Pancreas (tissue), 10 donors: ENCODE results near the gene NTMT1. TPM values are rescaled to one million over a fixed set of nuclear protein-coding genes. Genes with fewer than 3 reads are reported as not detected.

Experiments used
- ATAC-seq, 4 donors: fragments of 200-7000 bp; cut with Tn5 transposase; one replicate each; pipeline versions ENCODE4 v1.8.0 to v1.9.1; 2020; ENCODE audit warnings: mild to moderate bottlenecking in 4 of 4, moderate library complexity in 4 of 4
- DNase-seq, 6 donors: peaks; one replicate each; pipeline ENCODE4 v3.0.0-alpha.2; 2020
- FAIRE-seq: peaks from 2 replicates; lab custom pipeline; 2012; peaks lifted over from hg19 to GRCh38; lab: Jason Lieb, UNC
- H3K27ac ChIP-seq, 4 donors: fragments of 200-600 bp; sonication (generic); 1 replicate in 3 of 4; 2 replicates in 1 of 4; pipeline versions ENCODE4 v1.5.0 to v1.8.0; 2020
- H3K27me3 ChIP-seq, 4 donors: fragments of 200-600 bp; one replicate each; pipeline ENCODE4 v1.8.0; 2021
- H3K36me3 ChIP-seq, 3 donors: fragments of 200-600 bp; sonication (generic) in 1 of 3; one replicate each; pipeline versions ENCODE4 v1.5.0 to v1.8.0; 2020 to 2021
- H3K4me1 ChIP-seq, 3 donors: fragments of 200-600 bp; one replicate each; pipeline ENCODE4 v1.8.0; 2021
- H3K4me3 ChIP-seq, 4 donors: fragments of 200-600 bp; sonication (generic) in 2 of 4; one replicate each; pipeline versions ENCODE4 v1.5.0 to v1.8.0; 2020 to 2021
- H3K9me3 ChIP-seq, 4 donors: fragments of 200-600 bp; one replicate each; pipeline ENCODE4 v1.8.0; 2021
- WGBS, 2 donors: extraction: QIAGEN DNeasy Blood & Tissue Kit; methylation state at CpG; one replicate each; pipeline ENCODE4 v1.1.7; 2013; 5-methylcytosine and 5-hydroxymethylcytosine counted together
- intact Hi-C, 3 donors: fragments of 100-400 bp; cut with DNase I; formaldehyde crosslinking; loops; one replicate each; pipeline versions ENCODE4 v1.11.1 to v1.14.2; 2022
- polyA plus RNA-seq, 2 donors: library from polyadenylated mRNA; stranded (reverse); fragments of 200-250 nt; gene quantifications; one replicate each; pipeline ENCODE4 v1.2.3, GENCODE V29; 2013
- total RNA-seq, 6 donors: library from RNA; stranded (reverse); fragmentation: NEBNext Ultra II Directional in 4 of 6; extraction: Animal tissue kit (Norgen Biotek cat#: 25700) in 4 of 6; gene quantifications; one replicate each; pipeline versions ENCODE4 v1.2.1 to v1.2.4, GENCODE V29; 2021 to 2023
- TF ChIP-seq, protein P1 (sequence below), 4 donors: fragments of 200-600 bp; sonication (generic) in 3 of 4; IDR thresholded peaks; one replicate each; pipeline versions ENCODE4 v1.5.0 to v1.8.0; 2021; ENCODE audit warnings: antibody characterized with exemption in 4 of 4
- donor health status: healthy with polysubstance abuse.
- donor health status: DM: no; HTN: no; CAD: no; lungs with moderate emphysema.
- donor health status: DM: no; HTN: no; CAD: no.
- donor health status: control.
- donor health status: control.
- donor health status: Bipolar disorder and iron deficiency.
- donor health status: DM: yes; HTN: yes; CAD: no.
- donor health status: DM: no; HTN: no; CAD: no.
- donor health status: DM: no; HTN: no; CAD: no.
- donor health status: DM: yes; HTN: yes; CAD: no.

Gene NTMT1
- total and polyA plus RNA-seq, 8 donors: 11.3 to 29.0 (median 17.2) TPM

DNA sequence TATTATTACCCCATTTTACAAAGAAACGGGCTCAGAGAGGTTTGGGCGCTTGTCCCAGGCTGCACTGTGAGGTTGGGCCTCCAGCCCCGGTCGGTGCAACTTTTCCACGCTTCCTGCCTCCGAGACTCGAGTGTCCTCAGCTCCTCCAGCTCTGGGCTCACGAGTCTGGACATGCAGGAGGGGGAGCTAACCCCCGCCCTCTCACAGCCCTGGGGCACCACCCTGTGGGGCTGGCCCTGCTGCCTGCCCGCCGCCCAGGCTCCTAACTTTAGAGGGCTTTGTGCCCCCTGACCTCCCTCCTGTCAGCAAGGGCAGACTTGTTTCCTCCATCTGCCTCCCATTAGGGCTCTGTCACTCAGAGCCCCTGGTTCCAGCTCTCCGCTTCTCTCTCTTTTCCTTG is 20.3 kb downstream of the NTMT1 start:
- TF ChIP-seq, protein P1, sequence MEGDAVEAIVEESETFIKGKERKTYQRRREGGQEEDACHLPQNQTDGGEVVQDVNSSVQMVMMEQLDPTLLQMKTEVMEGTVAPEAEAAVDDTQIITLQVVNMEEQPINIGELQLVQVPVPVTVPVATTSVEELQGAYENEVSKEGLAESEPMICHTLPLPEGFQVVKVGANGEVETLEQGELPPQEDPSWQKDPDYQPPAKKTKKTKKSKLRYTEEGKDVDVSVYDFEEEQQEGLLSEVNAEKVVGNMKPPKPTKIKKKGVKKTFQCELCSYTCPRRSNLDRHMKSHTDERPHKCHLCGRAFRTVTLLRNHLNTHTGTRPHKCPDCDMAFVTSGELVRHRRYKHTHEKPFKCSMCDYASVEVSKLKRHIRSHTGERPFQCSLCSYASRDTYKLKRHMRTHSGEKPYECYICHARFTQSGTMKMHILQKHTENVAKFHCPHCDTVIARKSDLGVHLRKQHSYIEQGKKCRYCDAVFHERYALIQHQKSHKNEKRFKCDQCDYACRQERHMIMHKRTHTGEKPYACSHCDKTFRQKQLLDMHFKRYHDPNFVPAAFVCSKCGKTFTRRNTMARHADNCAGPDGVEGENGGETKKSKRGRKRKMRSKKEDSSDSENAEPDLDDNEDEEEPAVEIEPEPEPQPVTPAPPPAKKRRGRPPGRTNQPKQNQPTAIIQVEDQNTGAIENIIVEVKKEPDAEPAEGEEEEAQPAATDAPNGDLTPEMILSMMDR (IDR thresholded peaks at IDR 0.05): no peak
- no peaks in the 10 kb centered on the region for H3K4me1 ChIP-seq
- H3K27me3 ChIP-seq: no peaks in the 10 kb centered on the region
- WGBS, 2 donors: 75 to 86% methylated on average over 12 of the region's 12 CpGs
- H3K4me3 ChIP-seq: no peak overlapping the region
- H3K36me3 ChIP-seq: no peaks in the 10 kb centered on the region
- DNase-seq: no peak
- no peak for FAIRE-seq
- intact Hi-C loops: loop anchor here in 1 of 3 donors (5.0 kb wide), 1 partner anchor 136 kb away; no protein-coding TSS in a partner anchor
- H3K9me3 ChIP-seq: no peaks in the 10 kb centered on the region
- H3K27ac ChIP-seq: no peak overlapping the region
- no peak for ATAC-seq

DNA sequence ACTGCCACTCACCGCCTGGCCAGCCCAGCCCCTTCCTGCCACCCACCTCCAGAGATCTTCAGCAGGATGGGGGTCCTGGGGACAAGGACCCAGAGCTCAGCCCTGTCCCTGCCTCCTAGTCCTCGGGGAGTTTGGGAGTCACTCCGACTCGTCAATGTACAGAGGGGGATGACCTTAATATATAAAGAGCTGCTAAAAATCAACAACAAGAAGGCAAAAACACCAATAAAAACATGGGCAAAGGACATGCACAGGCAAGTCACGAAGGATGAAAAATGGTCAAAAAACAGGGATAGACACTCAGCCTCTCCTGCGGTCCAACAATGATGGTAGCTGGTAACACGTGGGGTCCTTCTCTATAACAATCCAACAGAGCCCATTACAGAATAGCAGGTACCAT is 20.7 kb downstream of the NTMT1 start:
- FAIRE-seq: no peak
- no peak for DNase-seq
- no peaks in the 10 kb centered on the region for H3K27me3 ChIP-seq
- 90 to 93% methylated on average over 7 of the region's 7 CpGs for WGBS, 2 donors
- TF ChIP-seq, protein P1 (IDR thresholded peaks at IDR 0.05): no peak
- H3K4me1 ChIP-seq: no peaks in the 10 kb centered on the region
- intact Hi-C loops: loop anchor here in 1 of 3 donors (5.0 kb wide), 1 partner anchor 136 kb away; no protein-coding TSS in a partner anchor
- H3K27ac ChIP-seq: no peak overlapping the region
- H3K36me3 ChIP-seq: no peaks in the 10 kb centered on the region
- H3K9me3 ChIP-seq: no peaks in the 10 kb centered on the region
- no peak overlapping the region for H3K4me3 ChIP-seq
- no peak for ATAC-seq

DNA sequence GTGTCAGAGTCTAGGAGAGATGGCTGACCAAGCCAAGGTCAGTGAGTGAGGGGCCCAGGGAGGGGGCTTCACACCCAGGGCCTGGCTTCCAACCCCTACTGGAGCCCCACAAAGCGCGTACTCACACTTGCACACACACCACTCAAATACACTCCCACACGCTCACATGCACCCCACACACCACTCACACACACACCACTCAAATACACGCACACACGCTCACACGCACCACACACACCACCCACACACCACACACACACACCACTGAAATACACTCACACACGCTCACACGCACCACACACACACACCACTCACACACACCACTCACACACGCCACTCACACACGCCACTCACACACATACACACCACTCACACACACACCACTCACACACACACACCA is 21.7 kb downstream of the NTMT1 start:
- TF ChIP-seq, protein P1 (IDR thresholded peaks at IDR 0.05): no peak
- ATAC-seq (no peak), DNase-seq (no peak), FAIRE-seq (no peak)
- Histone ChIP-seq H3K4me3 (no peak overlapping the region), H3K27ac (no peak overlapping the region), H3K36me3 (no peaks in the 10 kb centered on the region), H3K9me3 (no peaks in the 10 kb centered on the region), H3K27me3 (no peaks in the 10 kb centered on the region), H3K4me1 (no peaks in the 10 kb centered on the region)
- 85 to 92% methylated on average over 10 of the region's 10 CpGs for WGBS, 2 donors
- intact Hi-C loops: loop anchor here in 1 of 3 donors (5.0 kb wide), 1 partner anchor 135 kb away; no protein-coding TSS in a partner anchor

DNA sequence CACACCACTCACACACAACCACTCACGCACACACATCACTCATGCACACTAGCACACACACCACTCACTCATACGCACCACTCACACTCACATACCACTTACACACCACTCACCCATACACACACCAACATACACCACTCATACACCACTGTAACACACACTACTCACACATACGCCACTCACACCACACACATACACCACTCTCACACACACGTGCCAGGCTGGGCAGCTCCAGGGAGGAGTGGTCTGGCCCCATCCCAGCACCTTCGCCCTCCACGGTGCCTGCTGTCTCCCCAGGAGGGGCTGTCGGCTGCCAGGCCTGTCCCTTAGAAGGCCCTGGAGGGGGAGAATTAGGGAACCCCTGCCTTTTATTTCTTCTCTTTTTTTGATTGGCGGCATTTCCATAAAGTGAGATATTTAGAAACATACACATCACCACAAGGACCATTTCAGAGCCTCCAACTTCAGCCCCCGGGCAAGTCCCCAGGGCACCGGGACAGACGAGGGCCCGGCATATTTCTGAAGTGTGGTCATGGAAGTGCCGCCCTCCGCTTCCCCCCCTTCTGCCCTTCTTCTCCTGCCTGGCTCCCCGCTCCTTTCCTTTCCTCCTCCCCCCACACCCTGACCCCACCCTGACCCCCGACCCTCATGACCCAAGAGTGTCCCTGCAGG is 22.3 kb downstream of the NTMT1 start:
- no peaks in the 10 kb centered on the region for H3K4me1 ChIP-seq
- WGBS, 2 donors: 74 to 78% methylated on average over 16 of the region's 16 CpGs
- intact Hi-C loops: loop anchor here in 1 of 3 donors (5.0 kb wide), 1 partner anchor 134 kb away; no protein-coding TSS in a partner anchor
- FAIRE-seq (no peak), ATAC-seq (no peak), DNase-seq (no peak)
- no peaks in the 10 kb centered on the region for H3K9me3 ChIP-seq
- H3K27ac ChIP-seq: no peak overlapping the region
- no peak overlapping the region for H3K4me3 ChIP-seq
- TF ChIP-seq, protein P1 (IDR thresholded peaks at IDR 0.05): no peak
- no peaks in the 10 kb centered on the region for H3K36me3 ChIP-seq
- no peaks in the 10 kb centered on the region for H3K27me3 ChIP-seq

DNA sequence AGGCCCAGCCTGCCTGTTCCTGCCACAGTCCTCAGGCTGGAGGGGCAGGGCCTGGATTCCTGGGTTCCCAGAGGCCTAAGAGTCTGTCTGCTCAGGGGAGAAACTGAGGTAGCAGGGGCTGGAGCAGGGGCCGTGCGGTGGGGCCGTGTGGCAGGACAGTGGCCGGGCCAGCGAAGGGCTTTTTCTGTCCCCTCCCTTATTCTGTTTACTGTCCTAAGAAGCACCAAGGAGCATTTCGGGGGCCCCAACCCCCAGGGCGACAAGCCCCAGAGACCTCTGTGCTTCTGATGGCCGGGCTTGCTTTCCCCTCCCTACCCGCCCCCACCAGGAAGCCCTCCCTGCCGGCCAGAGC is 22.8 kb downstream of the NTMT1 start:
- TF ChIP-seq, protein P1 (IDR thresholded peaks at IDR 0.05): no peak
- Histone ChIP-seq H3K4me3 (no peak overlapping the region), H3K27me3 (no peaks in the 10 kb centered on the region), H3K36me3 (no peaks in the 10 kb centered on the region), H3K4me1 (no peaks in the 10 kb centered on the region), H3K9me3 (no peaks in the 10 kb centered on the region), H3K27ac (no peak overlapping the region)
- ATAC-seq (no peak), FAIRE-seq (no peak), DNase-seq (no peak)
- intact Hi-C loops: loop anchor here in 1 of 3 donors (5.0 kb wide), 1 partner anchor 134 kb away; no protein-coding TSS in a partner anchor
- 62 to 67% methylated on average over 10 of the region's 10 CpGs for WGBS, 2 donors
